Stimulated activated naive CD4-positive, alpha-beta T cell treated with Interleukin-2 at 50 U/mL for 16 hours (primary cell): ENCODE measurements around the gene AHI1.

Experiments
- DNase-seq: peaks from one replicate; lab custom pipeline; 2025; lab: John Stamatoyannopoulos, UW

The AHI1 gene

DNA sequence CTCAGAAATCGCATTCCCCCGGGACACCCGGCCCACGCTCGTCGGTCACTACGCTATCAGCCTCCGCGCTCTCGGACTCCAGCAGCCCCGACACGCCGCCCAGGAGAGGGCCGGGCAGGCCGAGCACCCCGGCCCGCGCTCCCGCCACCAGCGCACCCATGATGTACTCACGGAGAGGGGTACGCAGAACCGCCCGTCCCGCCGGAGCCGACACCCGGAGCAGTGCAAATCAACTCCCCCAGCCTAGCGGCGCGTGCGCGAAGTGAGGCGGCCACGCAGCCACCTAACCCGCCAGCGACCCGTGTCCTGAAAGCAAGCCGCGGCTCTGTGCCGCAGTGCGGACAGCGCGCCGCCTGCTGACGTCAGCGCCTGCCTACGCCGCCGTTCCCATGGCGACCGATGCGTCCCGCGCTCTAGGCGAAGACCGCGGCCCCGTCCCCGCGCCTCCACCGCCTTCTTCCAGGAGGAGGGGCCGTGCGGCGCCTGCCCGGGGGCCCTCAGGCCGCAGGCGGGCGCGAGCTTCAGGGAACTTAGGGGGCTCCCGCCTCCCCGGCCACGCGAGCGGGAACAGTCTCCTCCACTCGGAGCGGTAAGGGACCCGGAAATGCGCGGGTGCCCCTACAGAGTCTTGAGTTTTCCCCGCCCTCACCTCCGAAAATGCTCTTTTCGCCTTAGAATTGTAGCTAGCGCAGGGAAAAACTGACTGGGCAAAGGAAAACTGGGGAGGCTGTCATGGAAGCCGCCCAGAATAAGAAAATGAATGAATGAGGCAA lies at the start of gene AHI1:
Gene AHI1, minus strand, starts transcription at position 329 of the 773 bp plus-strand sequence. CDS start 5,503 bp downstream, outside the sequence.
- DNase-seq: peak; percentile 91

GRCh38 chr6:135546680-135547418 lies 49.3 kb upstream of the AHI1 start:
- DNase-seq: no peak

DNA sequence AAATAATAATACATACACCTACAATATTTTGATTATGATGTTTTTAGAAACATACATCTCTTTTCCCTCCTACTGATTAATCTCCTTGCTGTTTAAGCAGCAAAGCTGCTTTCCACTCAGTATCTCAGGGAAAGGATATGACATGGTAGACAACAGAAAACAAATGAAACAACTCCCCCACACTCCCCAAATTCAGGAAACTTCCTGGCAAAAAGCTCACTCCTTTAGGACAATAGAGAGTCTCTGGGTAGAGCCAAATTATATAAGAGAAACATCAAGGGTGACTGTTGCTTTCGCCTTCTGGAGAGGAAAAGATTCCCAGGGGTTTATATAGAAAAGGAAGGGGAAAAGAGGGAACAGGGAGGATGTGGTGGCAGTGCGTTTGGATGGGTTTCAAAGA lies 48.7 kb upstream of the AHI1 start:
- DNase-seq: no peak

- no peak for DNase-seq
Measured at GRCh38 chr6:135540207-135540840, 42.8 kb upstream of the AHI1 start.

GRCh38 chr6:135537741-135538301 lies 40.3 kb upstream of the AHI1 start:
- peak; percentile 5 for DNase-seq

DNA sequence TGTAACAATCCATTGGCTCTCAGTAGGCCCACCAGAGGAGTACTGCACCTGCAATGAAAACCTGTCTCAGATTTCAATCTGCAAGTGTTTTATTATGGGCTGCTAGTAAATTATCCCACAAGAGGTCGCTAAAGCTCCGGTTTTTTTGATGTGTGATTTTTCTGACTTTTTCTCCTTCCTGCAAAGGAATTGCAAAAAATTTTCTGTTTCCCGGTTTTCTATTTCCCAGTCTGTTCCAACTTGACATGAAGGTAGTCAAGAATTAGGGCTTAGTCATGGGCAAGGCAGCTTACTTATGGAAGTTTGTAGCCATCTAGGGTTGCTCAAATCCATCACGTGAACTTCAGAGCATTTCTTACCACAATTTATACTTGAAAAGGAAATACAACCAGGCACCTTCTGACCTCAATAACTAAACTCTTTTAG lies 38.5 kb upstream of the AHI1 start:
- DNase-seq: no peak

GRCh38 chr6:135534773-135535380 lies 37.3 kb upstream of the AHI1 start:
- no peak for DNase-seq

DNA sequence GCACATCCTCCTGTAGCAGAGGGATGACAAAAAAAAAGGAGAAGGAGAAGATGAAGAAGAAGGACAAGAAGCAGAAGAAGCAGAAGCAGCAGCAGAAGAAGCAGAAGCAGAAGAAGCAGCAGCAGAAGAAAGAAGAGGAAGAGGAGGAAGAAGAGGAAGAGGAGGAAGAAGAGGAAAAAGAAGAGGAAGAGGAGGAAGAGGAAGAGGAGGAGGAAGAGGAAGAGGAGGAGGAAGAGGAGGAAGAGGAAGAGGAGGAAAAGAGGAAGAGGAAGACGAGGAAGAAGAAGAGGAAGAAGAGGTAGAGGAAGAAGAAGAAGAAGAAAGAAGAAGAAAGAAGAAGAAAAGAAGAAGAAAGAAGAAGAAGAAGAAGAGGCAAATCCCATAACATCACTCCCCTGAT lies 35.0 kb upstream of the AHI1 start:
- no peak for DNase-seq

- DNase-seq: no peak
Measured at GRCh38 chr6:135531954-135532490, 34.5 kb upstream of the AHI1 start.

DNA sequence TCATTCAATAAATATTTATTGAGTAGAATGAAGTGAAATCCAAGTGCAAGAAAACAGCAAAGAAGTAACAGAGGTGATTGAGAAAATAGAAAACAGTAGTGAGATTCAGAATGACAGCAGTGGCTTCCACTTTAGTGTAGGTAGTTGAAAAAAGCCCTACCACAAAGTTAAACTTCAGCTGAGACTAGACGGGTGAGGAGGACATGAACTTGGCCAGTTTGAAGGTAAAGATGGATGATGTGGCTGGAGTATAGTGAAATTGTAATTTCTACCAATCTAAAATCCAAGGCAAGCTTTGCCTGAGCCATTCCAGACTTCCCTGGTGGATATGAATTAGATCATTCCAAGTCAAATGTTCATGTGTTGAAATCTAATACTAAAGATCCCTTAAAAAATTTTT lies 32.6 kb upstream of the AHI1 start:
- DNase-seq: no peak

- no peak for DNase-seq
Measured at GRCh38 chr6:135527960-135528249, 30.4 kb upstream of the AHI1 start.

GRCh38 chr6:135527116-135527959 lies 29.8 kb upstream of the AHI1 start:
- no peak for DNase-seq

DNA sequence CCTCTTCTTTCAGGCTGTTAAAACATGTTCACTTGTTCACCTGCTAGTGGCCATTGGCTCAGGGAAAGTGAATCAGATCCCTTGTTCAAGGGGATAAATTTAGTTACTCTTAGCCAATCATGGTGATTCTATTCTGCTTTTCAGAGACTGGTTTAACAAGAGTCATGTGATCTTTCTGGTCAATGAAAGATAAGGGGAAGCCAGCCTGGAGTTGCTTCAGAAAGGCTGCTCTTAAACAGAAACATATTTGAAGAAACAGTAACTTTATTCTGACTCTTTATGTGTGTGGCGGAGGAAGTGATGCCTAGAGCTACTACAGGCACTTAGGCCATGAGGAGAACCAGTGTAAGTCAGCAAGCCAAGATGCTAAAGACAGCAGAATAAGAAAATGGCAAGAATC lies 28.1 kb upstream of the AHI1 start:
- DNase-seq: no peak

- no peak for DNase-seq
Measured at GRCh38 chr6:135522965-135523692, 25.6 kb upstream of the AHI1 start.

DNA sequence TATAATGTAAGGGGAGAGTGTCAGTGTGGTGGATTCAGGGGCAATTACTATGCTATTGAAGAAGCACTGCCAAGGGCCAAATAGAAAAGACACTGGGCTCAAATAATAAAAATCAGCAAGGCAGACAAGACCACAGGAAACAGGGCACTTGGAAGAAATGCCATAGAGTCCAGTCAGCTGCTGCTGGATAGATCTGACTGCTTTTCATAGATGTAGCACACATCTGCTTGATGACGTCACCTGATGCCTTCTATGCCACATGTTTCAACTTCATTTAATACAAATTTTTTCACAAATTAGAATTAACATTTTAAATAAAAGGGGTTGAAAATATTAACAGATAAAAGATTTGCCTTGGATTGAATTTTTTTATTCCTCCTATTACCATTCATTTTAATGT lies 23.9 kb upstream of the AHI1 start:
- DNase-seq: no peak

DNA sequence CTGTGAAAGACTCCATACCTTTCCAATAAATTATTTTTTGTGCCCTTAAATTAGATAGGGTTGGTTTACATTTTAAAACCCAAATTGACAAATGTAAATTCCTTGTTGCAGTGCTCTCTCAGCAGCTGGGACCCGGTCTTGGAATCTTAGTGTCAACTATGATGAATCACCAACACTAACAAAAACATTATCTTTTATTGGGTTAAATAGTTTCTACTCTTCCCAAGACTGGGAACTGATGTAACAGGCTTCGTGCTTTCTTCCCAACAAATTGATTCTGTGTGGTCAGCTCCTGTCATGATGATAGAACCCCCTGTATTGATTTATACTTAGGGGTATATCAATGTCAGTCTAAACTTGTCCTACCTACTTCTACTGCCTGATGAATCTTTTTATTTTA lies 23.2 kb upstream of the AHI1 start:
- DNase-seq: no peak

DNA sequence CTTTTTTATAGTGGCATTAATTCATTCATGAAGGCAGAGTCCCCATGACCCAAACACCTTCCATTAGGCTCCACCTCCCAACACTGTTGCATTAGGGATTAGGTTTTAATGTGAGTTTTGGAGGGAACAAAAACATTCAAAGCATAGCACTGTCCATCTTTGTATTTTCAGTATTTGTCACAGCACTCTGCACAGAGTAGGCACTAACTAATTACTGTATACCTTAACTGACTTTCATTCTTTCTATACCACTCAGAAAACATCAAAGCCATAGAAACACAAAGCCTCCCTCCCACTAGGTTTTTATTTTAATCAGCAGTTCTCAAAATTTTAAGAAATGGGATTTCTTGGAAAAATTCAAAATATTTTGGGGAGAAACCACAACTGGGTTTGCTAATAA lies 21.8 kb upstream of the AHI1 start:
- DNase-seq: no peak

DNA sequence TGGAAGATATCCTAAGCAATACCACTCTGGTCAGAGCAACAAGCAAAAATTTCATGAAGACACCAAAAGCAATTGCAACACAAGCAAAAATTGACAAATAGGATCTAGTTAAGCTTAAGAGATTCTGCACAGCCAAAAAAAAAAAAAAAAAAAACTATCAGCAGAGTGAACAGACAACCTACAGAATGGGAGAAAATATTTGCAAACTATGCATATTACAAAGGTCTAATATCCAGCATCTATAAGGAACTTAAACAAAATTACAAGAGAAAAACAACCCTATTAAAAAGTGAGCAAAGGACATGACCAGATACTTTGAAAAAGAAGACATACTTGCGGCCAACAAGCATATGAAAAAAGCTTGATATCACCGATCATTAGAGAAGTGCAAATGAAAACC lies 20.0 kb upstream of the AHI1 start:
- DNase-seq: no peak

GRCh38 chr6:135514706-135515105 lies 17.2 kb upstream of the AHI1 start:
- no peak for DNase-seq

- DNase-seq: no peak
Measured at GRCh38 chr6:135506270-135506997, 8.9 kb upstream of the AHI1 start.
